ENCODE results near the gene ROPN1B. TPM values are rescaled to one million over a fixed set of nuclear protein-coding genes. Genes with fewer than 3 reads are reported as not detected.

The ROPN1B gene
- total RNA-seq, 2 experiments from 2014 or later: not detected

GRCh38 chr3:126029241-126029640 lies 60.3 kb downstream of the ROPN1B start:
- Mint-ChIP-seq H3K27me3 (no peaks in the 10 kb centered on the region), H3K9me3 (peaks cover 15% of the 10 kb centered on the region), H3K4me3 (no peak overlapping the region), H3K27ac (no peak overlapping the region), H3K4me1 (ENCODE audit: low read depth) (peaks cover 10% of the 10 kb centered on the region), H3K36me3 (ENCODE audit: low read depth) (peaks cover 45% of the 10 kb centered on the region)
- CTCF ChIA-PET: no interaction called here
- POLR2A ChIA-PET: no interaction called here
- no peak for ATAC-seq
- intact Hi-C loops (cut with micrococcal nuclease): no loop called here
- DNase-seq: no peak
- TF ChIP-seq CTCF (IDR thresholded peaks at IDR 0.05): no peak

DNA sequence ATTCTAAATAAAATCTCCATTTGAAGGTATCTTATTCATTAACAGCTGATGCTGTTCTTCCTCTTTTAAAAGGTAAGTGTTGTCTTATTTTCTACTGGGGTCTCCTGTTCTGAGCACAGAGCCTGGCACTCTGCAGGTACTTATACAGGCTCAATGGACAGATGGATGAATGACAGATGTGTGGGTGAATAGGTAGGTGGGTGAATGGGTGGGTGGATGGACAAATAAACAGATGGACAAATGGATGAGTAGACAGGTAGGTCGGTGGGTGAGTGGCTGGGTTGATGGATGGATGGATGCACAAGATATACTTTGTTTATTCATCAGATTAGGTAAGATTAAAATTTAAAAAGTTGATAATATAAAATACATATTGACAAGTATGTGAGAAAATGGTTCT lies 61.5 kb downstream of the ROPN1B start:
- H3K27me3 Mint-ChIP-seq: no peaks in the 10 kb centered on the region
- intact Hi-C loops (cut with micrococcal nuclease): no loop called here
- H3K4me3 Mint-ChIP-seq: no peak overlapping the region
- H3K9me3 Mint-ChIP-seq: peaks cover 15% of the 10 kb centered on the region
- no peak overlapping the region for H3K27ac Mint-ChIP-seq
- no peak for DNase-seq
- POLR2A ChIA-PET: no interaction called here
- peaks cover 7% of the 10 kb centered on the region for H3K4me1 Mint-ChIP-seq (ENCODE audit: low read depth)
- ATAC-seq: no peak
- no peak for TF ChIP-seq CTCF (IDR thresholded peaks at IDR 0.05)
- H3K36me3 Mint-ChIP-seq (ENCODE audit: low read depth): peaks cover 52% of the 10 kb centered on the region
- CTCF ChIA-PET: no interaction called here

GRCh38 chr3:126031981-126032471 lies 63.0 kb downstream of the ROPN1B start:
- ATAC-seq (no peak), DNase-seq (no peak)
- no peak for TF ChIP-seq CTCF (IDR thresholded peaks at IDR 0.05)
- Mint-ChIP-seq H3K36me3 (ENCODE audit: low read depth) (peaks cover 46% of the 10 kb centered on the region), H3K9me3 (peaks cover 15% of the 10 kb centered on the region), H3K27me3 (no peaks in the 10 kb centered on the region), H3K4me1 (ENCODE audit: low read depth) (peaks cover 2% of the 10 kb centered on the region), H3K27ac (no peak overlapping the region), H3K4me3 (no peak overlapping the region)
- intact Hi-C loops (cut with micrococcal nuclease): no loop called here
- CTCF ChIA-PET: no interaction called here
- POLR2A ChIA-PET: no interaction called here

Other genes with a start within 250 kb of the ROPN1B start
- 10 to 100 TPM; 19.1 to 23.4 TPM for gene SLC41A3, start 114.9 kb downstream of the ROPN1B start, total RNA-seq
- gene ALDH1L1, start 211.4 kb downstream of the ROPN1B start, total RNA-seq: not detected